Measurements from ENCODE around the gene HSD17B1. TPM values are rescaled to one million over a fixed set of nuclear protein-coding genes. Genes with fewer than 3 reads are reported as not detected.
"Not testable (repeated sequence)": the region's sequence is repeated elsewhere in the genome, so short reads cannot be mapped to it uniquely, and the experiment has no call there.

Gene HSD17B1
- polyA plus RNA-seq, 2 donors, result 4.0 to 9.0 TPM

DNA sequence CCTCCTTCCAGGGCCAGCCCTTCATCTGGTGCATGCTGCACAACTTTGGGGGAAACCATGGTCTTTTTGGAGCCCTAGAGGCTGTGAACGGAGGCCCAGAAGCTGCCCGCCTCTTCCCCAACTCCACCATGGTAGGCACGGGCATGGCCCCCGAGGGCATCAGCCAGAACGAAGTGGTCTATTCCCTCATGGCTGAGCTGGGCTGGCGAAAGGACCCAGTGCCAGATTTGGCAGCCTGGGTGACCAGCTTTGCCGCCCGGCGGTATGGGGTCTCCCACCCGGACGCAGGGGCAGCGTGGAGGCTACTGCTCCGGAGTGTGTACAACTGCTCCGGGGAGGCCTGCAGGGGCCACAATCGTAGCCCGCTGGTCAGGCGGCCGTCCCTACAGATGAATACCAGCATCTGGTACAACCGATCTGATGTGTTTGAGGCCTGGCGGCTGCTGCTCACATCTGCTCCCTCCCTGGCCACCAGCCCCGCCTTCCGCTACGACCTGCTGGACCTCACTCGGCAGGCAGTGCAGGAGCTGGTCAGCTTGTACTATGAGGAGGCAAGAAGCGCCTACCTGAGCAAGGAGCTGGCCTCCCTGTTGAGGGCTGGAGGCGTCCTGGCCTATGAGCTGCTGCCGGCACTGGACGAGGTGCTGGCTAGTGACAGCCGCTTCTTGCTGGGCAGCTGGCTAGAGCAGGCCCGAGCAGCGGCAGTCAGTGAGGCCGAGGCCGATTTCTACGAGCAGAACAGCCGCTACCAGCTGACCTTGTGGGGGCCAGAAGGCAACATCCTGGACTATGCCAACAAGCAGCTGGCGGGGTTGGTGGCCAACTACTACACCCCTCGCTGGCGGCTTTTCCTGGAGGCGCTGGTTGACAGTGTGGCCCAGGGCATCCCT is 9.3 kb upstream of the HSD17B1 start:
- H3K4me1 ChIP-seq (ENCODE audit: control insufficient read depth in 2 of 2, insufficient read depth in 2 of 2, low read length in 1 of 2), result peaks cover 3 to 11% of the 10 kb centered on the region in 2 donors
- peaks cover 4 to 31% of the 10 kb centered on the region in 2 donors for H3K36me3 ChIP-seq (ENCODE audit: control insufficient read depth in 2 of 2, insufficient read depth in 2 of 2, low read length in 1 of 2)
- H3K4me3 ChIP-seq (ENCODE audit: low read depth in 1 of 2, low read length in 2 of 2), result no peak overlapping the region
- H3K27ac ChIP-seq (ENCODE audit: low read depth in 2 of 2, low read length in 1 of 2), result no peak overlapping the region
- H3K27me3 ChIP-seq (ENCODE audit: control insufficient read depth in 1 of 2, insufficient read depth in 2 of 2, low read length in 2 of 2), result no peaks in the 10 kb centered on the region
- H3K9me3 ChIP-seq (ENCODE audit: control insufficient read depth in 2 of 2, insufficient read depth in 1 of 2, low read depth in 1 of 2, low read length in 1 of 2), result no peaks in the 10 kb centered on the region
- WGBS, 2 donors, result 92% methylated on average over 39 of the region's 39 CpGs

DNA sequence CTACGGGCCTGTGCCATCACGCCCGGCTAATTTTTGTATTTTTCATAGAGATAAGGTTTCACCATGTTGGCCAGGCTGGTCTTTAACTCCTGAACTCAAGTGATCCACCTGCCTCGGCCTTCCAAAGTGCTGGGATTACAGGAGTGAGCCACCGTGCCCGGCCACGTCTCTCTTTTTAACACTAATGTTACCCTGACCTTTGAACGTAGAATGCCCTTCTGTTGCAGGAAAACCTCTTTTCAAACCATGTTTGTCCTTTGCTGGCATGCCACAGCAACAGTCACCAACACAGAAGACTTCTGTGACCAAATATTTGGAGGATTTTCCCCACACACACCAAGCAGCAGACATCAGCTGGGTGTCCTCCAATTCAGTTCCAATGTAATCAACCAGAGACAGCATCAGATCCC is 7.8 kb upstream of the HSD17B1 start:
- Histone ChIP-seq H3K9me3 (ENCODE audit: control insufficient read depth in 2 of 2, insufficient read depth in 1 of 2, low read depth in 1 of 2, low read length in 1 of 2) (no peaks in the 10 kb centered on the region), H3K4me1 (ENCODE audit: control insufficient read depth in 2 of 2, insufficient read depth in 2 of 2, low read length in 1 of 2) (peaks cover 5 to 13% of the 10 kb centered on the region in 2 donors), H3K27me3 (ENCODE audit: control insufficient read depth in 1 of 2, insufficient read depth in 2 of 2, low read length in 2 of 2) (no peaks in the 10 kb centered on the region), H3K27ac (ENCODE audit: low read depth in 2 of 2, low read length in 1 of 2) (no peak overlapping the region), H3K4me3 (ENCODE audit: low read depth in 1 of 2, low read length in 2 of 2) (no peak overlapping the region), H3K36me3 (ENCODE audit: control insufficient read depth in 2 of 2, insufficient read depth in 2 of 2, low read length in 1 of 2) (peaks cover 4 to 21% of the 10 kb centered on the region in 2 donors)
- WGBS, 2 donors, result 77% methylated on average over 8 of the region's 8 CpGs

DNA sequence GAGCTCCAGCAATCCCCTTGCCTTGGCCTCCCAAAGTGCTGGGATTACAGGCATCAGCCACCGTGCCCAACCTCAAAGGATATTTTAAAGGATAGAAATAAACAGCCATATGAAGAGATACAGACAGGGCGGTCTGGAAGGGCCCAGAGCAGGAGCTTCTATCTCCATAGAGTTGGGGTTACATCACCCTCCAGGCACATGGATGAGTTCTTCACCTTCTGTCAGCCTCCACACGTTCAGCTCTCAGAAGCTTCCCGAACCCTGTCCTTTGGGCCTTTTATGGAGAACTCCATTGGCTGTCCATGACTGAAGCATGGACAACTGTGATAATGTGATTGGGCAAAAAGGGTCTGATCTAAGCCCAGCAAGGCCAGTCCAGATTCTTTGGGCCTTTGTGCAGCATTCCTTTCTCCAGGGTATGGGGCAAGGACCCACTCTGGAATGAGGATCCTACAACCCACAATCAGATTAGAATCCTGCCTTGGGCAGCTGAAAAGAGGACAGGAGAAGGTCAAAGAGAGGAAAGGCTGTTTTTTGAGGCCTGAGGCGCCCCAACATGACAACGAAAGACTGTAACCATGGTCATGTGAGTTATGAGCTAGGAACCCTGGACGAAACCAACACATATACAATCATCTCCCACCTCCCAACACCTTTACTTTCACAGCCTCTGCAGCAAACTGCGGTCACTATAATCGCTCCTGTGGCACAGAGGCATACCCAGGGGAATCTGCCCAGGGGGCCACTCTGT is 6.8 kb upstream of the HSD17B1 start:
- not testable (repeated sequence) for H3K27ac ChIP-seq (ENCODE audit: low read depth in 2 of 2, low read length in 1 of 2)
- 87 to 92% methylated on average over 7 to 9 of the region's 9 CpGs for WGBS, 2 donors

DNA sequence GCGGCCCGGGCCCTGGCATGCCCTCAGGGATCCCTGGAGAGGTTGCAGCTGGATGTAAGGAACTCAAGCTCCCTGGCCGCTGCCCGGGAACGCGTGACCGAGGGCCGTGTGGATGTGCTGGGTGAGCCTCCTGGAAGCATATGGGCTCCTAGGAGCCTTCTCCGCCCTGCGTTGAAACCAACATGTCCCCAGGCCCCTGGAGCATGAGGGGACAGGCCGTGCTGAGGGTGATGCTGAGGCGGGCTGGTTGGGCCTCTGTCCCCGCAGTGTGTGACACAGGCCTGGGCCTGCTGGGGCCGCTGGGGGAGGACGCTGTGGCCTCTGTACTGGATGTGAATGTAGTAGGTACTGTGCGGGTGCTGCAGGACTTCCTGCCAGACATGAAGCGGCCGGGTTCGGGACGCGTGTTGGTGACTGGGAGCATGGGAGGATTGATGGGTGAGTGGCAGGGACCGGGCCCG is 5.7 kb upstream of the HSD17B1 start:
- Histone ChIP-seq H3K27me3 (ENCODE audit: control insufficient read depth in 1 of 2, insufficient read depth in 2 of 2, low read length in 2 of 2) (no peaks in the 10 kb centered on the region), H3K27ac (ENCODE audit: low read depth in 2 of 2, low read length in 1 of 2) (no peak overlapping the region), H3K4me1 (ENCODE audit: control insufficient read depth in 2 of 2, insufficient read depth in 2 of 2, low read length in 1 of 2) (peaks cover 5 to 9% of the 10 kb centered on the region in 2 donors), H3K4me3 (ENCODE audit: low read depth in 1 of 2, low read length in 2 of 2) (no peak overlapping the region), H3K36me3 (ENCODE audit: control insufficient read depth in 2 of 2, insufficient read depth in 2 of 2, low read length in 1 of 2) (peaks cover 0 to 16% of the 10 kb centered on the region in 2 donors), H3K9me3 (ENCODE audit: control insufficient read depth in 2 of 2, insufficient read depth in 1 of 2, low read depth in 1 of 2, low read length in 1 of 2) (no peaks in the 10 kb centered on the region)
- WGBS, 2 donors, result 50 to 64% methylated on average over 23 of the region's 23 CpGs

More for the DNA sequence above, 6.8 kb upstream of the HSD17B1 start:
- not testable (repeated sequence) for H3K27me3 ChIP-seq (ENCODE audit: control insufficient read depth in 1 of 2, insufficient read depth in 2 of 2, low read length in 2 of 2); H3K9me3 ChIP-seq (ENCODE audit: control insufficient read depth in 2 of 2, insufficient read depth in 1 of 2, low read depth in 1 of 2, low read length in 1 of 2); H3K4me3 ChIP-seq (ENCODE audit: low read depth in 1 of 2, low read length in 2 of 2)
- Histone ChIP-seq H3K36me3 (ENCODE audit: control insufficient read depth in 2 of 2, insufficient read depth in 2 of 2, low read length in 1 of 2) (peaks cover 2 to 21% of the 10 kb centered on the region in 2 donors), H3K4me1 (ENCODE audit: control insufficient read depth in 2 of 2, insufficient read depth in 2 of 2, low read length in 1 of 2) (peaks cover 5 to 13% of the 10 kb centered on the region in 2 donors)

DNA sequence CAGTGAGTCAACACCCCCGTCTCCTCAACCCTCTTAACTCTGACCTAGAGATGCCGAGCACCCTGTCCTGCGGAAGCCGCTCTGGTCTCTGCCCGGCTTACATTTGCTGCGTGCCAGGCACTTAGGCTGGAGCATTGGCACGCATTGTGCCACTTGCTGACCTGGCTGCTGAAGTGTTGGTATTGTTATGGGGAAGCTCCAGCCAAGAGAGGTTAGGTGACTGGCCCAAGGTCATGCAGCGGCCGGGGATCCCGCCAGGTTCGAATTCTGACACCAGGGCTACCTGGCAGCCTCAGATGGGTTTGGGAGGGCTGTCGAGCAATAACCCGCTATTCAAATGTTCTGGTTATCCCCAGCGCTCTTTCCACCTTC is 5.0 kb upstream of the HSD17B1 start:
- Histone ChIP-seq H3K4me3 (ENCODE audit: low read depth in 1 of 2, low read length in 2 of 2) (peak overlapping the region in 1 of 2 donors; percentile 49), H3K4me1 (ENCODE audit: control insufficient read depth in 2 of 2, insufficient read depth in 2 of 2, low read length in 1 of 2) (peaks cover 5 to 9% of the 10 kb centered on the region in 2 donors), H3K27me3 (ENCODE audit: control insufficient read depth in 1 of 2, insufficient read depth in 2 of 2, low read length in 2 of 2) (no peaks in the 10 kb centered on the region), H3K9me3 (ENCODE audit: control insufficient read depth in 2 of 2, insufficient read depth in 1 of 2, low read depth in 1 of 2, low read length in 1 of 2) (no peaks in the 10 kb centered on the region), H3K36me3 (ENCODE audit: control insufficient read depth in 2 of 2, insufficient read depth in 2 of 2, low read length in 1 of 2) (peaks cover 0 to 13% of the 10 kb centered on the region in 2 donors), H3K27ac (ENCODE audit: low read depth in 2 of 2, low read length in 1 of 2) (no peak overlapping the region)
- 75 to 78% methylated on average over 14 of the region's 14 CpGs for WGBS, 2 donors

DNA sequence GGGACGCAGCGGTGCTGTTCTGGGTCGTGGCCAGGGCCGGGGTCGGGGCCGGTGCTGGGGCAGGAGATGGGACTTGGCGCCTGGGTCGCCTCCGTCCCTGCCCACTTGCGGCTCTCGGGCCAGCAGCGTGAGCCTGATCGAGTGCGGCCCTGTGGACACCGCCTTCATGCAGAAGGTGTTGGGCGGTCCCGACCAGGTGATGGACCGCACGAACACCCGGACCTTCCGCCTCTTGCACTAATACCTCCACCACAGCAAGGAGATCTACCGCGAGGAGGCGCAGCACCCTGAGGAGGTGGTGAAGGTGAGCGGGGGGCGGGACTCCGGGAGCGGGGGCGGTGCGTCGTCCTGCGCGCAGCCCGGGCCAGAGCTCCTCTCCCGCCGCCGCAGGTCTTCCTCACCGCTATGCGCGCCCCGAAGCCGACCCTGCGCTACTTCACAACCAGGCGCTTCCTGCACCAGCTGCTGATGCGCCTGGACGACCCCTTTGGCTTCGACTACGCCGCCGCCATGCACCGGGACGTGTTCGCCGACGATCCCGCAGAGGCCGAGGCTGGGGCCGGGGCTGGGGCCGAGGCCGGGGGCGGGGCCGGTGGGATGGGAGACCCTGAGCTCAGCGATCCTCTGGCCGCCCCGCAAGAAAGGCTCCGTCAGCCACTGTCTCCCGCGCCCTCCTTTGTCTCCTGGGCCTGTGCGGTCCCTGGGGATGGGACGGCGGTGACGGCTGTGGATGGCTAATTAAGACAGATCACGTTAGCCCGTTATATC is 4.5 kb upstream of the HSD17B1 start:
- Histone ChIP-seq H3K4me1 (ENCODE audit: control insufficient read depth in 2 of 2, insufficient read depth in 2 of 2, low read length in 1 of 2) (peaks cover 5 to 13% of the 10 kb centered on the region in 2 donors), H3K27ac (ENCODE audit: low read depth in 2 of 2, low read length in 1 of 2) (no peak overlapping the region), H3K4me3 (ENCODE audit: low read depth in 1 of 2, low read length in 2 of 2) (peak overlapping the region; percentile 49 to 54), H3K36me3 (ENCODE audit: control insufficient read depth in 2 of 2, insufficient read depth in 2 of 2, low read length in 1 of 2) (peaks cover 0 to 9% of the 10 kb centered on the region in 2 donors), H3K27me3 (ENCODE audit: control insufficient read depth in 1 of 2, insufficient read depth in 2 of 2, low read length in 2 of 2) (no peaks in the 10 kb centered on the region), H3K9me3 (ENCODE audit: control insufficient read depth in 2 of 2, insufficient read depth in 1 of 2, low read depth in 1 of 2, low read length in 1 of 2) (no peaks in the 10 kb centered on the region)
- 14 to 15% methylated on average over 66 to 73 of the region's 74 CpGs for WGBS, 2 donors

DNA sequence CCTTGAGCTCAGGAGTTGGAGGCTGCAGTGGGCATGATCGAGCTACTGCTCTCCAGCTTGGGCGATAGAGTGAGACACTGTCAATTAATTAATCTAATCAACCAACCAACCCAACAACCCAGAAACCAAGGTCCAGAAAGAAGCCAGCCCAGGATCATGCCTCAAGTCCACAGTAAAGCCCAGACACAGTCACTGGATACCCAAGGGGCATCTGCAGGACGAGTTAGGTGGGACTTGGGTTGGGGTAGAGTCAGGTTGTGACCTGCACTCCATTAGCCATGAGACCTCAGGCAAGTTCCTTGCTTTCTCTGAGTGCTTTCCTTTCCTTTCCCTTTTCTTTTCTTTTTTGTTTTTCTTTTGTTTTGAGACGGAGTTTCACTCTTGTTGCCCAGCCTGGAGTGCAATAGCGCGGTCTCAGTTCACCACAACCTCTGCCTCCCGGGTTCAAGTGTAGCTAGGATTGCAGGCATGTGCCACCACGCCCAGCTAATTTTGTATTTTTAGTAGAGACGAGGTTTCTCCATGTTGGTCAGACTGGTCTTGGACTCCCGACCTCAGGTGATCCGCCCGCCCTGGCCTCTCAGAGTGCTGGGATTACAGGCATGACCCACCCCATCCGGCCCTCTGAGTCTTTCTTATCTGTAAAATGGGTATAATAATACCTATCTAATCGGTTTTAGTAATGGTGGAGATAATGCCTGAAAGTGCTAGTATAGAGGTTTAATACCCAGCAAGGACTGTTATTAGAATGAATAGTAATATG is 3.5 kb upstream of the HSD17B1 start:
- Histone ChIP-seq H3K27ac (ENCODE audit: low read depth in 2 of 2, low read length in 1 of 2) (no peak overlapping the region), H3K9me3 (ENCODE audit: control insufficient read depth in 2 of 2, insufficient read depth in 1 of 2, low read depth in 1 of 2, low read length in 1 of 2) (no peaks in the 10 kb centered on the region), H3K27me3 (ENCODE audit: control insufficient read depth in 1 of 2, insufficient read depth in 2 of 2, low read length in 2 of 2) (no peaks in the 10 kb centered on the region), H3K4me3 (ENCODE audit: low read depth in 1 of 2, low read length in 2 of 2) (no peak overlapping the region), H3K36me3 (ENCODE audit: control insufficient read depth in 2 of 2, insufficient read depth in 2 of 2, low read length in 1 of 2) (no peaks in the 10 kb centered on the region), H3K4me1 (ENCODE audit: control insufficient read depth in 2 of 2, insufficient read depth in 2 of 2, low read length in 1 of 2) (peaks cover 5 to 16% of the 10 kb centered on the region in 2 donors)
- 66 to 68% methylated on average over 14 of the region's 14 CpGs for WGBS, 2 donors

DNA sequence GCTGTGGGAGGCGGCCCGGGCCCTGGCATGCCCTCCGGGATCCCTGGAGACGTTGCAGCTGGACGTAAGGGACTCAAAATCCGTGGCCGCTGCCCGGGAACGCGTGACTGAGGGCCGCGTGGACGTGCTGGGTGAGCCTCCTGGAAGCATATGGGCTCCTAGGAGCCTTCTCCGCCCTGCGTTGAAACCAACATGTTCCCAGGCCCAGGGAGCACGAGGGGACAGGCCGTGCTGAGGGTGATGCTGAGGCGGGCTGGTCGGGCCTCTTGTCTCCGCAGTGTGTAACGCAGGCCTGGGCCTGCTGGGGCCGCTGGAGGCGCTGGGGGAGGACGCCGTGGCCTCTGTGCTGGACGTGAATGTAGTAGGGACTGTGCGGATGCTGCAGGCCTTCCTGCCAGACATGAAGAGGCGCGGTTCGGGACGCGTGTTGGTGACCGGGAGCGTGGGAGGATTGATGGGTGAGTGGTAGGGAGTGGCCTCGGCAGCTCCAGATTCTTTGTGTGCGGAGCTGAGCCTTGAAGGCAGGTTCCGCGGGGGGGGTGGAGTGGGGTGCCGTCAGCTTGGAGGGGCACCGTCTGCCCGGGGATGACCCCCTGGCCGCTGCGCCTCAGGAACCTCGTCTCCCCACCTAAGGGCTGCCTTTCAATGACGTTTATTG is 567 bp downstream of the HSD17B1 start:
- peak overlapping the region; percentile 94 to 95 for H3K27ac ChIP-seq (ENCODE audit: low read depth in 2 of 2, low read length in 1 of 2)
- H3K9me3 ChIP-seq (ENCODE audit: control insufficient read depth in 2 of 2, insufficient read depth in 1 of 2, low read depth in 1 of 2, low read length in 1 of 2), result no peaks in the 10 kb centered on the region
- H3K4me1 ChIP-seq (ENCODE audit: control insufficient read depth in 2 of 2, insufficient read depth in 2 of 2, low read length in 1 of 2), result peaks cover 2 to 12% of the 10 kb centered on the region in 2 donors
- WGBS, 2 donors, result 50 to 67% methylated on average over 44 to 45 of the region's 45 CpGs
- peak overlapping the region; percentile 79 to 88 for H3K4me3 ChIP-seq (ENCODE audit: low read depth in 1 of 2, low read length in 2 of 2)
- no peaks in the 10 kb centered on the region for H3K27me3 ChIP-seq (ENCODE audit: control insufficient read depth in 1 of 2, insufficient read depth in 2 of 2, low read length in 2 of 2)
- no peaks in the 10 kb centered on the region for H3K36me3 ChIP-seq (ENCODE audit: control insufficient read depth in 2 of 2, insufficient read depth in 2 of 2, low read length in 1 of 2)
